Gastroesophageal sphincter (tissue), 3 donors: ENCODE measurements around the gene CHAC1.

Experiments used
- EP300 ChIP-seq: sonication (generic); formaldehyde crosslinking; IDR thresholded peaks from one replicate; pipeline ENCODE4 v1.6.1; 2017; ENCODE audit warnings: antibody characterized with exemption, mild to moderate bottlenecking
- POLR2A ChIP-seq, 2 donors: fragments of 450-650 bp; IDR thresholded peaks; one replicate each; pipeline ENCODE4 v1.6.1; 2017; ENCODE audit warnings: antibody characterized with exemption in 2 of 2, mild to moderate bottlenecking in 2 of 2, moderate library complexity in 1 of 2
- POLR2AphosphoS5 ChIP-seq: sonication (generic); formaldehyde crosslinking; IDR thresholded peaks from one replicate; pipeline ENCODE4 v1.6.1; 2017; ENCODE audit warnings: antibody characterized with exemption
- TF ChIP-seq, protein P1 (sequence below), 4 experiments: fragments of 200-600 bp in 2 of 4; fragments of 450-650 bp in 2 of 4; sonication (generic) in 1 of 4; IDR thresholded peaks; one replicate each; pipeline ENCODE4 v1.5.1; 2017 to 2019; ENCODE audit warnings: antibody characterized with exemption in 4 of 4, mild to moderate bottlenecking in 2 of 4, moderate library complexity in 2 of 4

GRCh38 chr15:40937762-40938535 lies 15.3 kb upstream of the CHAC1 start:
- TF ChIP-seq, protein P1, sequence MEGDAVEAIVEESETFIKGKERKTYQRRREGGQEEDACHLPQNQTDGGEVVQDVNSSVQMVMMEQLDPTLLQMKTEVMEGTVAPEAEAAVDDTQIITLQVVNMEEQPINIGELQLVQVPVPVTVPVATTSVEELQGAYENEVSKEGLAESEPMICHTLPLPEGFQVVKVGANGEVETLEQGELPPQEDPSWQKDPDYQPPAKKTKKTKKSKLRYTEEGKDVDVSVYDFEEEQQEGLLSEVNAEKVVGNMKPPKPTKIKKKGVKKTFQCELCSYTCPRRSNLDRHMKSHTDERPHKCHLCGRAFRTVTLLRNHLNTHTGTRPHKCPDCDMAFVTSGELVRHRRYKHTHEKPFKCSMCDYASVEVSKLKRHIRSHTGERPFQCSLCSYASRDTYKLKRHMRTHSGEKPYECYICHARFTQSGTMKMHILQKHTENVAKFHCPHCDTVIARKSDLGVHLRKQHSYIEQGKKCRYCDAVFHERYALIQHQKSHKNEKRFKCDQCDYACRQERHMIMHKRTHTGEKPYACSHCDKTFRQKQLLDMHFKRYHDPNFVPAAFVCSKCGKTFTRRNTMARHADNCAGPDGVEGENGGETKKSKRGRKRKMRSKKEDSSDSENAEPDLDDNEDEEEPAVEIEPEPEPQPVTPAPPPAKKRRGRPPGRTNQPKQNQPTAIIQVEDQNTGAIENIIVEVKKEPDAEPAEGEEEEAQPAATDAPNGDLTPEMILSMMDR (IDR thresholded peaks at IDR 0.05) = peak in 2 of 4 experiments; percentile 15 to 17
- TF ChIP-seq POLR2A (IDR thresholded peaks at IDR 0.05) (no peak), EP300 (no peak), POLR2AphosphoS5 (no peak)
